BJ (cell line): ENCODE results near the gene TMEM178B. TPM values are rescaled to one million over a fixed set of nuclear protein-coding genes. Genes with fewer than 3 reads are reported as not detected.
A peak's percentile ranks its signal among the peaks of the same experiment; 100 is the strongest.
"Not testable (repeated sequence)": the region's sequence is repeated elsewhere in the genome, so short reads cannot be mapped to it uniquely, and the experiment has no call there.

Experiments
- CTCF ChIA-PET: fragments of 350-600 bp; formaldehyde crosslinking; extraction: SDS; loops from one replicate; lab custom pipeline; 2021; ENCODE audit warnings: antibody characterized with exemption, inconsistent platforms; lab: Yijun Ruan, JAX
- POLR2A ChIA-PET: fragments of 300-600 bp; sonication (Branson Sonifier 250); formaldehyde crosslinking; extraction: SDS; loops from one replicate; lab custom pipeline; 2021; ENCODE audit warnings: antibody characterized with exemption; lab: Charles Lee
- DNase-seq: peaks from one replicate; pipeline ENCODE4 v3.0.0-alpha.2; 2011; ENCODE audit warnings: low read depth
- H3K27me3 ChIP-seq: 2 replicates; pipeline ENCODE4 v1.6.0; 2011; ENCODE audit warnings: low read length; ENCODE audit not compliant: control insufficient read depth, insufficient read depth
- H3K36me3 ChIP-seq: 2 replicates; pipeline ENCODE4 v1.5.1; 2011; ENCODE audit warnings: low read length; ENCODE audit not compliant: control insufficient read depth, insufficient read depth
- H3K4me3 ChIP-seq: 2 replicates; pipeline ENCODE4 v1.5.1; 2011; ENCODE audit warnings: low read depth, mild to moderate bottlenecking, control low read depth, low read length
- polyA plus RNA-seq: library from polyadenylated mRNA; depleted of rRNA; stranded (reverse); fragments of >200 nt; gene quantifications from 2 replicates; pipeline ENCODE4 v1.2.3, GENCODE V29; 2011
- TF ChIP-seq, protein P1 (sequence below): IDR thresholded peaks from 2 replicates; pipeline ENCODE4 v1.5.1; 2011; ENCODE audit warnings: low read depth, mild to moderate bottlenecking, control low read depth, inconsistent platforms, low read length, moderate library complexity; ENCODE audit not compliant: insufficient read depth

TMEM178B gene
- polyA plus RNA-seq, 1 experiment, result 0.43 TPM

DNA sequence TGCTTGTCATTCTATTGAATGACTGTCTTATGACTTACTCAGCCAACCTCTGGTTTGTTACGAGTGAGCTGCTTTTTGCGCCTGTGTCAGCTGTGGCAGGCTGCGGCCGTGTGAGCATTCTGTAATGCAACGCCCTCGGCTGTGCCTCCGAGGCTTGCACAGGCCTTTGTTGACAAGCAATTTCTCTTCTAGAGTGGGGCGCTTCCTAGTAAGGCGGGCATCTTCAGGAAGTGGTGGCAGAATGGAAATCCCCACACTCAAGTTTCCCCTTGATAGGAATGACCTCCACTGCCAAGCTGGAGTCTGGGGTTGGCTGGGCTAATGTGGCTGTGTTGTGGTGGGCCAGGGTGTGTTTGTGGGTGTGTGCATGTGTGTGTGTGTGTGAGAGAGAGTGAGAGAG, 20.2 kb upstream of the TMEM178B start:
- CTCF ChIA-PET, result no interaction called here
- POLR2A ChIA-PET, result no interaction called here
- no peak for DNase-seq

DNA sequence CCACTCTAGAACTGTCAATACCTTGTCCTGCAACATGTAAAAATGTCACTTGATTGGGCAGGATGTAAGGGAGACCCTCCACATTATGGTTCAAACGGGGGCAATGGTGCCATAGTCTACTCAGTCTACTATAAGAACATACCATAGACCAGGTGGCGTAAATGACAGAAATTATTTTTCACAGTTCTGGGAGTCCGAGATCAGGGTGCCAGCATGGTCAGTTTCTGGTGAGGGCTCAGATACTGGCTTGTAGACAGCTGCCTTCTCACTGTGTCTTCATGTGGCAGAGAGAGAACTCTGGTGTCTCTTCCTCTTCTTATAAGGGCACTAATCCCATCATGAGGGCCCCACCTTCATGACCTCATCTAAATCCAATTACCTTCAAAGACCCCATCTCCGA, 18.7 kb upstream of the TMEM178B start:
- no peak for DNase-seq
- CTCF ChIA-PET, result no interaction called here

More for the DNA sequence above, 20.2 kb upstream of the TMEM178B start:
- no peaks in the 10 kb centered on the region for H3K36me3 ChIP-seq
- TF ChIP-seq, protein P1, sequence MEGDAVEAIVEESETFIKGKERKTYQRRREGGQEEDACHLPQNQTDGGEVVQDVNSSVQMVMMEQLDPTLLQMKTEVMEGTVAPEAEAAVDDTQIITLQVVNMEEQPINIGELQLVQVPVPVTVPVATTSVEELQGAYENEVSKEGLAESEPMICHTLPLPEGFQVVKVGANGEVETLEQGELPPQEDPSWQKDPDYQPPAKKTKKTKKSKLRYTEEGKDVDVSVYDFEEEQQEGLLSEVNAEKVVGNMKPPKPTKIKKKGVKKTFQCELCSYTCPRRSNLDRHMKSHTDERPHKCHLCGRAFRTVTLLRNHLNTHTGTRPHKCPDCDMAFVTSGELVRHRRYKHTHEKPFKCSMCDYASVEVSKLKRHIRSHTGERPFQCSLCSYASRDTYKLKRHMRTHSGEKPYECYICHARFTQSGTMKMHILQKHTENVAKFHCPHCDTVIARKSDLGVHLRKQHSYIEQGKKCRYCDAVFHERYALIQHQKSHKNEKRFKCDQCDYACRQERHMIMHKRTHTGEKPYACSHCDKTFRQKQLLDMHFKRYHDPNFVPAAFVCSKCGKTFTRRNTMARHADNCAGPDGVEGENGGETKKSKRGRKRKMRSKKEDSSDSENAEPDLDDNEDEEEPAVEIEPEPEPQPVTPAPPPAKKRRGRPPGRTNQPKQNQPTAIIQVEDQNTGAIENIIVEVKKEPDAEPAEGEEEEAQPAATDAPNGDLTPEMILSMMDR, result no peak
- H3K27me3 ChIP-seq, result no peaks in the 10 kb centered on the region; the same call in 1 of the 2 replicates
- no peak overlapping the region for H3K4me3 ChIP-seq

DNA sequence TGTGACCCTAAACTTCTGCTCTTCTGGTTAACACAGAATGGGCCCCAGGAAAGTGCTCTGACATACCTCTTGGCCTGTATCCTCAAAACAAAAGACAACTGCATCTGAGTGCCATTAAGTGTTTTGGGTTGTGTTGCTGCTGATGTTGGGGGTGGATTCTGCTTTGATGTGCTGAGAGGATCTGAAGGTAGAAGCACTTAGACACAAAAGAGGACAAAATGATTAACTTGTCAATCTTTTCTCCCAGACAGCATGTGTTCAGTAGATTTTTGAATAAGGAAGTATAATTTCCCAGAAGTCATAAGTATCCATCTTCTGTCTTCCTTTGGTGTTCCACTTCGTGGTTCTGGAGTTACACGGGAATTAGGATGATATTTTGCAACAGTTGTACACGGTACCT, 16.1 kb upstream of the TMEM178B start:
- Histone ChIP-seq H3K27me3 (no peaks in the 10 kb centered on the region; the same call in 1 of the 2 replicates), H3K4me3 (no peak overlapping the region), H3K36me3 (no peaks in the 10 kb centered on the region)
- DNase-seq, result no peak
- TF ChIP-seq, protein P1, result no peak
- CTCF ChIA-PET, result no interaction called here
- POLR2A ChIA-PET, result no interaction called here

More for the DNA sequence above, 18.7 kb upstream of the TMEM178B start:
- POLR2A ChIA-PET, result no interaction called here
- no peaks in the 10 kb centered on the region; the same call in 1 of the 2 replicates for H3K27me3 ChIP-seq
- H3K4me3 ChIP-seq, result no peak overlapping the region
- no peaks in the 10 kb centered on the region for H3K36me3 ChIP-seq
- TF ChIP-seq, protein P1, result no peak

DNA sequence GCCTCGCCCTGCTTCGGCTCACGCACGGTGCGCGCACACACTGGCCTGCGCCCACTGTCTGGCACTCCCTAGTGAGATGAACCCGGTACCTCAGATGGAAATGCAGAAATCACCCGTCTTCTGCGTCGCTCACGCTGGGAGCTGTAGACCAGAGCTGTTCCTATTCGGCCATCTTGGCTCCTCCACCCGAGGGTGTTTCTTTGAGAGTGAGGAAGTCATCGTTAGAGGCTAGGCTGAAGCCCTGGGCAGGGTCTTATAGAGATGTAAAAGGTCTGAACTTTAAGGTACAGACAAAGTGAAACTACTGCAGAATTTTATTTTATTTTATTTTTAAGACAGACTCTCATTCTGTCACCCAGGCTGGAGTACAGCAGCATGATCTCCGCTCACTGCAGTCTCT, 6.0 kb upstream of the TMEM178B start:
- POLR2A ChIA-PET, H3K36me3 ChIP-seq, H3K4me3 ChIP-seq, DNase-seq, CTCF ChIA-PET: not testable (repeated sequence)
- peaks cover 18% of the 10 kb centered on the region for H3K27me3 ChIP-seq

DNA sequence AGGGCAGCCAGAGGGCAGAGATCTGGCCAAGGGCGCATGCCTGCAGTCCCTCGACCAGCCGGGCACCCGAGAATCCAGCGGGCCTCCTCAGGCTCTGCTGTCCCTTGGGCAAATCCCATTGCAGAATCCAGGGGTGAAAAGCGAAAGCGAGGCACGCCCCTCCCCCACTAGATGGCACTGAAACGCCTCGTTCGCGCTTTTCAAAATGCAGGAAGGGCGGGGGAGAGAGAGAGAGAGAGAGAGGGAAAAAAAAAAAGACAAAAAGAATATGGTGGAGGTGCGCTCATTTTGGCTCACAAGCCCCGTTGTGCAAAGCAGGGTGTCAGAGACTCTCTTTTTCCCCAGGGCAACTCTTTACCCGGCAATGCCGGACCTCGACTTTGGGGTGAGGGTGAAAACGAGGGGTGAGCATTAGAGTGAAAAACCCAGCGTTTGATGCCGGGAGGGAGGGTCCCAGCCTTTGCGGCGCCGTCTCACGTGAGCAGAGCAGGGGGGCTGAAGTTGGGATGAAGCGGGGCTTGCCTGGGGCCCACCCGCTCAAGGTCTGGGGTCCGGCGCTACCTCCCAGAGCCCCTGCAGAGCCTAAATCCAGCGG, 2.5 kb upstream of the TMEM178B start:
- POLR2A ChIA-PET, result no interaction called here
- peaks cover 33% of the 10 kb centered on the region for H3K27me3 ChIP-seq
- no peak for DNase-seq
- no peaks in the 10 kb centered on the region for H3K36me3 ChIP-seq
- CTCF ChIA-PET, result no interaction called here
- TF ChIP-seq, protein P1, result no peak
- no peak overlapping the region for H3K4me3 ChIP-seq

DNA sequence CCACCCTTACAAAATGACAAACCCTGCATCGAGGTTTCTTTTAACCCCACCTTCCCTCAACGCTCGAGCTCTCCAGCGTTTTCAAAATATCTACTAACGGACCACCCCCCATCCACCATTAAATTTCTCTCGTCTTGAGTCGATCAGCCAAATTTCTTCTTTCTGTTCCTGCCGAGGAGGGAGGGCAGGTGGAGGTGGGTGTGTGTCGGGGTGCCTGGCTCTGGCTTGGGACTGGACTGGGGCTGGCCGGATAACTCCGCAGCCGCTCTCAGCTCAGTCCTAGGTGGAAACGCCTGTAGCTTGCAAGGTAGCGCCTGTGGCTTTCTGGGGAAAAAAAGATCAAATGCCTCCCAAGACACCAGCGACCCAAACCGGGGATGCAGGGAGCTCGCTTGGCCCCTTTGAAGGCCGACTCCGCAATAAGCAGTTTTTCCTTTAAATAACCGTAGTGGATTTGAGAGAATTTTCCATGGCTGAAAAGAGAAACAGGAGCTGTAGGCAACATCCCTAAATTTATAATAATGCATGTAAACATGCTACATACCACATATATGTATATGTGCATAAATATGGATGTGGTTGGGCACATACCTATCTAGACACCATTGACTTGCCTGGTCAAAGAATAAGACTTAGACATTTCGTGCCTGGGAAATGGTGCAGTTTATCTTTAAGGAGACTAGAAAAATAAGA, 1.9 kb upstream of the TMEM178B start:
- no peak for DNase-seq
- ChIA-PET CTCF (no interaction called here), POLR2A (no interaction called here)
- peak overlapping the region; percentile 32 for H3K4me3 ChIP-seq
- H3K36me3 ChIP-seq, result no peaks in the 10 kb centered on the region
- H3K27me3 ChIP-seq, result peaks cover 33% of the 10 kb centered on the region
- TF ChIP-seq, protein P1, result no peak
